H9 (cell line): Measurements from ENCODE around the gene C1orf21. TPM values are rescaled to one million over a fixed set of nuclear protein-coding genes. Genes with fewer than 3 reads are reported as not detected.

Experiments
- DNase-seq: peaks from one replicate; pipeline ENCODE4 v3.0.0-alpha.2; 2017
- H2AFZ ChIP-seq: one replicate; pipeline ENCODE4 v1.6.1; 2013; ENCODE audit warnings: mild to moderate bottlenecking, low read length, control low read depth, moderate library complexity
- H2AK5ac ChIP-seq: 2 replicates; pipeline ENCODE4 v1.6.1; 2013; ENCODE audit warnings: low read length, control low read depth, mixed read lengths; ENCODE audit not compliant: insufficient read length
- H2BK120ac ChIP-seq: one replicate; pipeline ENCODE4 v1.6.1; 2013; ENCODE audit warnings: low read depth, mild to moderate bottlenecking, low read length, control low read depth, inconsistent platforms; ENCODE audit not compliant: poor library complexity, severe bottlenecking
- H2BK12ac ChIP-seq: 2 replicates; pipeline ENCODE4 v1.6.1; 2013; ENCODE audit warnings: low read length, control low read depth, mixed read lengths, low read depth; ENCODE audit not compliant: insufficient read length
- H2BK15ac ChIP-seq: 2 replicates; pipeline ENCODE4 v1.6.1; 2013; ENCODE audit warnings: low read depth, low read length, control low read depth
- H2BK20ac ChIP-seq: one replicate; pipeline ENCODE4 v1.6.1; 2013; ENCODE audit warnings: low read depth, mild to moderate bottlenecking, low read length, control low read depth, inconsistent platforms; ENCODE audit not compliant: poor library complexity, severe bottlenecking
- H2BK5ac ChIP-seq: 2 replicates; pipeline ENCODE4 v1.6.1; 2013; ENCODE audit warnings: low read length, control low read depth, mixed read lengths; ENCODE audit not compliant: insufficient read length
- H3K14ac ChIP-seq: 2 replicates; pipeline ENCODE4 v1.6.1; 2013; ENCODE audit warnings: low read length, control low read depth; ENCODE audit not compliant: insufficient read depth
- H3K18ac ChIP-seq: 2 replicates; pipeline ENCODE4 v1.6.1; 2013; ENCODE audit warnings: low read depth, mild to moderate bottlenecking, mixed read lengths, low read length, control low read depth; ENCODE audit not compliant: insufficient read length
- H3K23ac ChIP-seq: 2 replicates; pipeline ENCODE4 v1.6.1; 2013; ENCODE audit warnings: low read length, control low read depth, mixed read lengths, low read depth; ENCODE audit not compliant: insufficient read length
- H3K23me2 ChIP-seq: 2 replicates; pipeline ENCODE4 v1.6.1; 2013; ENCODE audit warnings: low read depth, mild to moderate bottlenecking, mixed read lengths, low read length, control low read depth; ENCODE audit not compliant: insufficient read length, poor library complexity, severe bottlenecking
- H3K27ac ChIP-seq: 2 replicates; pipeline ENCODE4 v1.5.1; 2013; ENCODE audit warnings: low read length, control low read depth, mixed read lengths, low read depth; ENCODE audit not compliant: insufficient read length
- H3K27me3 ChIP-seq: 2 replicates; pipeline ENCODE4 v1.6.1; 2013; ENCODE audit warnings: low read length, control low read depth, inconsistent platforms; ENCODE audit not compliant: insufficient read depth
- H3K4ac ChIP-seq: 2 replicates; pipeline ENCODE4 v1.6.1; 2013; ENCODE audit warnings: low read depth, mild to moderate bottlenecking, control low read depth, inconsistent platforms, low read length, moderate library complexity
- H3K4me1 ChIP-seq: 2 replicates; pipeline ENCODE4 v1.6.1; 2013; ENCODE audit warnings: low read length, control low read depth, inconsistent platforms; ENCODE audit not compliant: insufficient read depth
- H3K4me2 ChIP-seq: 2 replicates; pipeline ENCODE4 v1.6.1; 2013; ENCODE audit warnings: low read length, control low read depth, mixed read lengths; ENCODE audit not compliant: insufficient read length, insufficient read depth
- H3K56ac ChIP-seq: 2 replicates; pipeline ENCODE4 v1.6.1; 2013; ENCODE audit warnings: low read depth, mild to moderate bottlenecking, mixed read lengths, low read length, control low read depth; ENCODE audit not compliant: insufficient read length
- H3K79me1 ChIP-seq: 2 replicates; pipeline ENCODE4 v1.6.1; 2013; ENCODE audit warnings: low read depth, mild to moderate bottlenecking, moderate library complexity, low read length, control low read depth, inconsistent platforms; ENCODE audit not compliant: insufficient read depth, poor library complexity, severe bottlenecking
- H3K79me2 ChIP-seq: 2 replicates; pipeline ENCODE4 v1.6.1; 2013; ENCODE audit warnings: low read length, control low read depth, inconsistent platforms; ENCODE audit not compliant: insufficient read depth
- H3K9ac ChIP-seq: 2 replicates; pipeline ENCODE4 v1.6.1; 2013; ENCODE audit warnings: low read length, control low read depth, mixed read lengths; ENCODE audit not compliant: insufficient read length; ENCODE audit errors: extremely low read depth
- H3K9me3 ChIP-seq: one replicate; pipeline ENCODE4 v1.6.1; 2013; ENCODE audit warnings: low read depth, low read length, inconsistent platforms; ENCODE audit not compliant: control insufficient read depth
- H3T11ph ChIP-seq: one replicate; pipeline ENCODE4 v1.6.1; 2013; ENCODE audit warnings: mild to moderate bottlenecking, low read length, control low read depth, inconsistent platforms
- H4K20me1 ChIP-seq: one replicate; pipeline ENCODE4 v1.6.1; 2013; ENCODE audit not compliant: control insufficient read depth, insufficient read length, insufficient read depth
- H4K5ac ChIP-seq: 2 replicates; pipeline ENCODE4 v1.6.1; 2013; ENCODE audit warnings: low read depth, mild to moderate bottlenecking, mixed read lengths, low read length, control low read depth; ENCODE audit not compliant: insufficient read length
- H4K8ac ChIP-seq: replicated peaks from 2 replicates; pipeline ENCODE4 v1.6.1; 2013; ENCODE audit warnings: low read length, control low read depth, mixed read lengths, low read depth; ENCODE audit not compliant: insufficient read length
- H4K91ac ChIP-seq: 2 replicates; pipeline ENCODE4 v1.6.1; 2013; ENCODE audit warnings: low read depth, mild to moderate bottlenecking, moderate library complexity, mixed read lengths, low read length, control low read depth; ENCODE audit not compliant: insufficient read length
- H3K27ac Mint-ChIP-seq, 3 experiments: 2 replicates in 2 of 3; 3 replicates in 1 of 3; pipeline ENCODE4 v1.8.0; 2020 to 2021; ENCODE audit warnings: mixed read lengths in 3 of 3, mild to moderate bottlenecking in 1 of 3, moderate library complexity in 1 of 3
- H3K27me3 Mint-ChIP-seq: 2 replicates; pipeline ENCODE4 v1.8.0; 2021; ENCODE audit warnings: low read depth, mild to moderate bottlenecking, moderate library complexity, mixed read lengths
- H3K36me3 Mint-ChIP-seq, 3 experiments: 2 replicates in 2 of 3; 3 replicates in 1 of 3; pipeline ENCODE4 v1.8.0; 2020 to 2021; ENCODE audit warnings: low read depth in 3 of 3, mixed read lengths in 3 of 3; ENCODE audit not compliant: insufficient read depth in 1 of 3
- H3K4me1 Mint-ChIP-seq, 2 experiments: 2 replicates each; pipeline ENCODE4 v1.8.0; 2020; ENCODE audit warnings: mixed read lengths in 2 of 2
- H3K4me3 Mint-ChIP-seq, 2 experiments: 2 replicates in 1 of 2; 3 replicates in 1 of 2; pipeline ENCODE4 v1.8.0; 2020 to 2021; ENCODE audit warnings: mild to moderate bottlenecking in 2 of 2, mixed read lengths in 2 of 2, moderate library complexity in 1 of 2
- H3K9me3 Mint-ChIP-seq, 2 experiments: 2 replicates in 1 of 2; 3 replicates in 1 of 2; pipeline ENCODE4 v1.8.0; 2020; ENCODE audit warnings: mild to moderate bottlenecking in 2 of 2, mixed read lengths in 2 of 2, moderate library complexity in 1 of 2
- WGBS: extraction: QIAGEN DNeasy Blood & Tissue Kit; methylation state at CpG from one replicate; pipeline ENCODE4 v1.1.7; 2013; ENCODE audit warnings: missing lambda C conversion rate, low lambda C conversion rate, mixed read lengths; ENCODE audit not compliant: insufficient read length; ENCODE audit errors: extremely low coverage; 5-methylcytosine and 5-hydroxymethylcytosine counted together
- total RNA-seq: library from RNA; stranded (reverse); gene quantifications from 2 replicates; pipeline ENCODE4 v1.2.1, GENCODE V29; 2021
- TF ChIP-seq, protein P1 (sequence below): fragments of 200-600 bp; sonication (generic); conservative IDR thresholded peaks from 3 replicates; pipeline ENCODE4 v1.8.0; 2021; ENCODE audit warnings: antibody characterized with exemption, mild to moderate bottlenecking

The C1orf21 gene
- total RNA-seq, 1 experiment from 2014 or later = 36.0 TPM

DNA sequence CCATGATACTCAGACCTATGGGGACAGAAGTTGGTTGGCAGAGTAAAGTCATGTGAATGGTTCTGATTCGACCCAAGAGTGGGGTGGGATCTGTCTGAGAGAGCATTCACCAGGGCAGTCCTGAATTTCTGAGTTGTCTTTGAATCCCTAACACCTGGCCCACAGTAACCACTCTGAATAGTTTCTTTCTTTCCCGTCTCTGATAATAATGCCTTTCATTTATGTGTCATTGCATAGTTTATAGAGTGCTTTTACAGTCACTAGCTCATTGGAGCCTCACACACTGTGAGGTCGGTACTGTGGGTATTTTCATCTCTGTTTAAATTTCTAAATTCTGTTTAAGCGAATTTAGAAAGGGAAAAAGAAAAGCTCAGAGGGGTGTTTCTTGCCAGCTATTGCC lies 147.1 kb downstream of the C1orf21 start:
- Histone ChIP-seq H2BK15ac (no peak overlapping the region), H3K4ac (no peak overlapping the region), H3K56ac (no peak overlapping the region), H3K14ac (no peak overlapping the region), H4K20me1 (no peaks in the 10 kb centered on the region), H3K79me1 (no peaks in the 10 kb centered on the region), H2AK5ac (no peak overlapping the region), H3K79me2 (no peaks in the 10 kb centered on the region), H3K27me3 (no peaks in the 10 kb centered on the region), H3K23me2 (no peaks in the 10 kb centered on the region), H2BK12ac (no peak overlapping the region), H3K18ac (no peak overlapping the region), H4K5ac (no peak overlapping the region), H3K4me2 (no peak overlapping the region), H4K91ac (no peak overlapping the region), H3K4me1 (no peaks in the 10 kb centered on the region), H3T11ph (no peak overlapping the region), H4K8ac (no peak overlapping the region), H2BK5ac (no peak overlapping the region), H3K9ac (no peak overlapping the region), H2AFZ (no peak overlapping the region), H3K23ac (no peak overlapping the region), H2BK120ac (no peak overlapping the region), H3K27ac (no peak overlapping the region), H2BK20ac (no peak overlapping the region), H3K9me3 (no peaks in the 10 kb centered on the region)
- no CpG with 5 or more reads among the region's 4 CpGs for WGBS
- H3K36me3 Mint-ChIP-seq = peaks cover 19 to 47% (median 20%) of the 10 kb centered on the region in 3 experiments
- peaks cover 8 to 10% of the 10 kb centered on the region in 2 experiments; a peak in 4 of 5 replicates for H3K9me3 Mint-ChIP-seq
- peaks cover 6 to 11% of the 10 kb centered on the region in 2 experiments; a peak in 3 of 4 replicates for H3K4me1 Mint-ChIP-seq
- TF ChIP-seq, protein P1, sequence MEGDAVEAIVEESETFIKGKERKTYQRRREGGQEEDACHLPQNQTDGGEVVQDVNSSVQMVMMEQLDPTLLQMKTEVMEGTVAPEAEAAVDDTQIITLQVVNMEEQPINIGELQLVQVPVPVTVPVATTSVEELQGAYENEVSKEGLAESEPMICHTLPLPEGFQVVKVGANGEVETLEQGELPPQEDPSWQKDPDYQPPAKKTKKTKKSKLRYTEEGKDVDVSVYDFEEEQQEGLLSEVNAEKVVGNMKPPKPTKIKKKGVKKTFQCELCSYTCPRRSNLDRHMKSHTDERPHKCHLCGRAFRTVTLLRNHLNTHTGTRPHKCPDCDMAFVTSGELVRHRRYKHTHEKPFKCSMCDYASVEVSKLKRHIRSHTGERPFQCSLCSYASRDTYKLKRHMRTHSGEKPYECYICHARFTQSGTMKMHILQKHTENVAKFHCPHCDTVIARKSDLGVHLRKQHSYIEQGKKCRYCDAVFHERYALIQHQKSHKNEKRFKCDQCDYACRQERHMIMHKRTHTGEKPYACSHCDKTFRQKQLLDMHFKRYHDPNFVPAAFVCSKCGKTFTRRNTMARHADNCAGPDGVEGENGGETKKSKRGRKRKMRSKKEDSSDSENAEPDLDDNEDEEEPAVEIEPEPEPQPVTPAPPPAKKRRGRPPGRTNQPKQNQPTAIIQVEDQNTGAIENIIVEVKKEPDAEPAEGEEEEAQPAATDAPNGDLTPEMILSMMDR = no peak
- no peak overlapping the region for H3K4me3 Mint-ChIP-seq
- no peaks in the 10 kb centered on the region for H3K27me3 Mint-ChIP-seq
- no peak for DNase-seq
- peak overlapping the region in 2 of 3 experiments; percentile 38 to 68; a peak in 1 of 7 replicates for H3K27ac Mint-ChIP-seq
